NCI-H446 (cell line): Measurements from ENCODE around the gene MED16.

ENCODE experiments used
- DNase-seq, 2 experiments: peaks; one replicate each; lab custom pipeline; 2025; lab: John Stamatoyannopoulos, UW

Gene MED16

DNA sequence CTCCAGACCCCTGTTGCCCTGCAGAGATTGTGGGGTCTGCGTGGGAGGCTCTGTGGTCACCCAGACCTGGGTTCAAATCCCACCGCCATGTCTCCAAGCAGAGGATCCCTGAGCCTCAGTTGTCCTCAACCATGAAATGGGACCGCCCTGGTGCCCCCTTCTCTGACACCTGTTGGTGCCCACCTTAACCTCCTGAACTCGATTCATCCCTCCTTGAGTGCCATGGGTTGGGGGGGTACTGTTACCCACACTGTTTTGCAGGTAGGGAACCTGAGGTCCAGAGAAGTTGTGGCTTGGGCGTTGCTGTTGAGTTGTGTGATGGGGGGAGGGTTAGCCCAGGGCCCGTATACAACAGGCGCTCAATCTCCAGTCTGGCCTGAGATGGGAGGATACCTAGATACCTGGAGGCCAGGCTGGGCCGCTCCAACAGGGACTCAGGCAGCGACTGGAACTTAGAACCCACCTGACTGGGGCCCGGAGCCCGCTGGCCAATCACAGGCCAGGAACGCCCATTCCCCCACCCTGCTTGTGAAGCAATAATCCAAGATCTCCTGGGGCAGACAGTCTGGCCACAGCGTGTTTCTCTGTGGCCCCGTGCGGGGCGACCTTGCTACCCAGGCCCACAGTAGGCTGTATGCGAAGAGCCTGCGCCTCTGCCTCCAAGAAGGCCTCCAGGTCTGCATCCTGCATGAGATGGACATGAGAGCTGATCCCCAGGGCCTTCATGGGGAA lies 35.6 kb upstream of the MED16 start:
- DNase-seq = no peak

GRCh38 chr19:927780-928401 lies 34.9 kb upstream of the MED16 start:
- no peak for DNase-seq

GRCh38 chr19:927351-927779 lies 34.4 kb upstream of the MED16 start:
- no peak for DNase-seq

- peak in 1 of 2 experiments; percentile 40 for DNase-seq
Measured at GRCh38 chr19:926589-927350, 33.8 kb upstream of the MED16 start.

- DNase-seq = no peak
Measured at GRCh38 chr19:926323-926588, 33.3 kb upstream of the MED16 start.

DNA sequence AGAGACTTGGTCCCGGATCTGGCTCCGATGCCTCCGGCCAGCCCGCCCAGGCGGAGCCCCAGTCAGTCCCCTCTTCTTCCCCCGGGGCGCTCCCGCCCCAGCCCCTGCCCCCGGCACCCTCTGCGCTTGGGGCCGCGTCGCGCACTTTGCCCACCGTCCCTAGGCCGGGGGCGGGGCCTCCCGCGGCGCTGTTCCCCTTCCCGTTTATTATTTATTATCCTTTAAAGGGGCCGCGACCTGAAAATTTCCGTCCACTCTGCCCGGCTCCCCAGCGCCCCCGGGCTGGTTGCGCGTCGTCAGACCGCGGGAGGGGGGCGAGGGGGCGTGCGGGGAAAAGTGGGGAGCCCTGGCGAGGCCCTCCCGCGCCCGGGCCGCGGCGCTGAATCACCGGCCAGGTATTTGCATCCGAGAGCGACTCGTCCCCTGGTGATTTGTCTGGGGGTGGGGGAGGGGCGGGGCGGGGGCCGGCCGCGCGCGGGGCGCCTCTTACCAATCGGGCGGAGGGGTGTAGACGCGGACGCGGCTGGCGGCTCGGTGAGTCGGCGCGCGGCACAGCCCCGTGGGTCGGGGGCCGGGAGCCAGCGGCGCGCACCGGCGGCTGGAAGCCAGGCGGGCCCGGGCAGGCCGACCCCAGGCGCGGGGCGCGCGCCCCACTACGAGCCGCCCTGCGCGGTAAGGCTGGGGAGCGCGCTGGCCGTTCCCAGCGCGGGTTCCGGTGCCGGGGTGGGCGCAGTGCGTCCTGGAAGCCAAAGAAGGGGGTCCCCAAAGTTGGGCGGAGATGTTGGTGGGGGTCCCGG lies 32.7 kb upstream of the MED16 start, which contains the start of gene ARID3A:
Gene ARID3A, plus strand, starts transcription at position 510 of the 797 bp plus-strand sequence. CDS start 3,494 bp downstream, outside the sequence.
- DNase-seq = peak; percentile 79 to 89

DNA sequence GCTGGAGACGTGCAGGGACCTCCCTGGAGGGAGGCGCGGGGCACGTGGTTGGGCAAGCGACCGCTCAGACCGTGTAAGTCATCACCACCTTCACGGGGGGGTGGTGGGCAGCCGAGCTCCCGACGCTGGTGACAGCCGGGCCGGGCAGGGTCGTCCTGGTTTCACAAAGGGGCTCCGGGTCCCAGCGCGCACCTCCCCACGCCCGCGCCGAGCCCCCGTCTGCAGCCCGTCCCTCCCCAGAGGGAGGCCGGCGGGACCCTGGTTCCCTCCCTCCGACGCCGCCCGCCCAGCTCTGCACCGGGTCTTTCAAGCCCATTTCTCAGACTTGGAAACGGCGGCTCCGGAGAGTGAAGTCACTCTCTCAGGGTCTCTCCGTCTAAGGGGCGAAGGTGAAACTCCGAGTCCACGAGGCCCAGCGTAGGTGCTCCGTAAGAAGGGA lies 32.1 kb upstream of the MED16 start:
- no peak for DNase-seq

- no peak for DNase-seq
Measured at GRCh38 chr19:924553-925086, 31.6 kb upstream of the MED16 start.

DNA sequence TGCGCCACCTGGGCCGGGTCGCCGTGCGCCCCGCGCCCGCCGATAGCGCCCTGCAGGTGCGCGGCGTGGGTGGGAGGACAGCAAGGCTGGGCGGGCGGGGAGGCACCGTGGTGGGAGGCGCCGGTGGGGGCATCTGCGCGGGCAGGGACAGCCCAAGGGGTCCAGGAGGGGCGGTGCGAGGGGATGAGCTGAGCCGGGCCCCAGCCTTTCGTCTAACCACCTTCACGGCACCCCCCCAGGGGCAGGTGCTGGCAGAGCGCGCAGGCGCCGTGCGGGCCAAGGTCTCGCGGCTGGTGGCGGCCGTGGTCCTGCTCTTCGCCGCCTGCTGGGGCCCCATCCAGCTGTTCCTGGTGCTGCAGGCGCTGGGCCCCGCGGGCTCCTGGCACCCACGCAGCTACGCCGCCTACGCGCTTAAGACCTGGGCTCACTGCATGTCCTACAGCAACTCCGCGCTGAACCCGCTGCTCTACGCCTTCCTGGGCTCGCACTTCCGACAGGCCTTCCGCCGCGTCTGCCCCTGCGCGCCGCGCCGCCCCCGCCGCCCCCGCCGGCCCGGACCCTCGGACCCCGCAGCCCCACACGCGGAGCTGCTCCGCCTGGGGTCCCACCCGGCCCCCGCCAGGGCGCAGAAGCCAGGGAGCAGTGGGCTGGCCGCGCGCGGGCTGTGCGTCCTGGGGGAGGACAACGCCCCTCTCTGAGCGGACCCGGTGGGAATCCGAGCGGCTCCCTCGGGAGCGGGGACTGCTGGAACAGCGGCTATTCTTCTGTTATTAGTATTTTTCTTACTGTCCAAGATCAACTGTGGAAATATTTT lies 27.3 kb upstream of the MED16 start:
- DNase-seq = no peak

DNA sequence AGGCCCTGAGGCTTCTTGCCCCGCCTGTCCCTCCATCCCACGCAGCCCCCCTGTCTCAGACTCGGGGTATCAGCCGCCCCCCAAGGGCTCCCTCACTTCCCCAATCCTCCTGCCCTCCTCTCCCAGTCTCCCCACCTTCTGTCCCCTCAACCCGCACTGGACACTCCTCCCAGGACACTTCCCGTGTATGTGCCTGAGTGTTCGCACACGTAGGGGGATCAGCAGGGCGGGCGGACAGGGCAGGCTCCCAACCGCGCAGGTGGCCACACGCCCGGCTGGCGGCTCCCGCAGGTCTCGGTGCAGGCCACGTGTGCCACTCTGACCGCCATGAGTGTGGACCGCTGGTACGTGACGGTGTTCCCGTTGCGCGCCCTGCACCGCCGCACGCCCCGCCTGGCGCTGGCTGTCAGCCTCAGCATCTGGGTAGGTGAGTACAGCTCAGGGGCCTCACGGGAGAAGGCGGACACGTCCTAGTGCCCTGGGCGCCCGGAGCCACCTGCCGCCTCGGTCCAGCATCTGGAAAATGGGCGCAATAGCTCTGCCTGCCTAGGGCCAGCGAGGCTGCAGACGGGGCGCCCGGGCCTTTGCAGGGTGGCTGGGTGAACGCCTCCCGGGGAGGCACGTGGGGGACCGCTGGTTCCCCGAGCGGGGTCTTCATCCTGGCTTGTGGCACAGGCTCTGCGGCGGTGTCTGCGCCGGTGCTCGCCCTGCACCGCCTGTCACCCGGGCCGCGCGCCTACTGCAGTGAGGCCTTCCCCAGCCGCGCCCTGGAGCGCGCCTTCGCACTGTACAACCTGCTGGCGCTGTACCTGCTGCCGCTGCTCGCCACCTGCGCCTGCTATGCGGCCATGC lies 26.4 kb upstream of the MED16 start:
- DNase-seq = no peak

- no peak for DNase-seq
Measured at GRCh38 chr19:918481-919198, 25.7 kb upstream of the MED16 start.

- DNase-seq = no peak
Measured at GRCh38 chr19:918152-918437, 25.1 kb upstream of the MED16 start.

DNA sequence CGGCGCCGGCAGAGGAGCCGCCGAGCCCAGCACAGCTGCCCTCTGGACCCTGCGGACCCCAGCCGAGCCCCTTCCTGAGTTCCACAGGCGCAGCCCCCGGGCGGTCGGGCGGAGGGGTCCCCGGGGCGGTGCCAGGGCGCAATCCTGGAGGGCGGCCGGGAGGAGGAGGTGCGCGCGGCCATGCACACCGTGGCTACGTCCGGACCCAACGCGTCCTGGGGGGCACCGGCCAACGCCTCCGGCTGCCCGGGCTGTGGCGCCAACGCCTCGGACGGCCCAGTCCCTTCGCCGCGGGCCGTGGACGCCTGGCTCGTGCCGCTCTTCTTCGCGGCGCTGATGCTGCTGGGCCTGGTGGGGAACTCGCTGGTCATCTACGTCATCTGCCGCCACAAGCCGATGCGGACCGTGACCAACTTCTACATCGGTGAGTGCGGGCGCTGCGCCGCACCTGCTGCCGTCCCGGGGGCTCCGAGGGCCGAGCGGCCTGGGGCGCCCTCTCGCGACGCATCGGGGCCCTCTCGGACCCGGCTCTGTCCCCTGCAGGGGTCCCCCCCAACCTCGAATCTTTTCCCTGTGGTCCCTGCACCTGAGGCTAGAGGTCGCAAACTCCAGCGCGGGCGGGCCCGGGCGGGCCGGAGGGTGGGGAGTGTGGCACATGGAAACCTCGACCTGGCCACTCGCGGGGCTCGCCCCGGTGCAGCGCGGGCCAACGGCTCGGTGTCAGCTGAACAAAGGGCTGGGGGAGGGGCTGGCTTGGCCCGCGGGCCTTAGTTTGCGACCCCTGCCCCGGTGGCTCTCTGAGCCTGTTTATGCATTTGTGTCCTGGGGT lies 24.6 kb upstream of the MED16 start, which contains the start of gene KISS1R:
Gene KISS1R, plus strand, starts transcription at position 11 of the 829 bp plus-strand sequence. Its CDS starts 170 bp downstream, at position 181.
- DNase-seq = no peak

DNA sequence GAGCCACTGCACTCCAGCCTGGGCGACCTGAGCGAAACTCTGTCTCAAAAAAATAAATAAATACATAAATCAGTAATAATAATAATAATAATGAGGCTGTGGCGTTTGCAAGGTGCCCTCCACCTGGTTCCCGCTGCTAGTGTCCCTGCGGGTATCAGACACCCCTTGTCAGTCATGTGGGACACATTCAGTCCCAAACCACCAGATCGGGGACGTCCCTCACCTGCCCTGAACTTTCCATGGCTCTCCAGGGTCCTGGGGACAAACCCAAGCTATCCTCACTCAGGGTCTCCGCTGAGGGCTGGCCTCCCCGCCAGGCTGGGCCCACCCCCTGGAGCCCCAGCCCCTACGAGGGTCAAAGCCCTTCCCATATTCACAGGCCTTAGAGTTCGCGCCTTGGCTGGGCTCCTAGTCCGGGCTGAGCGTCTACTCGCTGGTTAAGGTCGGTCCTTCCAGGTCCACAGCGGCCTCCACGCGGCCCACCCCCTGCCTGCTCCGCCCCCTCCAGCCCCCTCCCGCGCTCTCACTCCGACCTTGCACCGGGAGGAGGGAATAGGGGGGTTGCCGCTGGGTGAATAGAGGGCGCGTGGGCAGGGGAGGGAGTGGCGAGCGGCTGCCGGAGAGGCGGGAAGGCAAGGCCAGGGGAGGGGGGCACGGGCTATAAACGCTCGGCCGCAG lies 23.8 kb upstream of the MED16 start:
- no peak for DNase-seq

DNA sequence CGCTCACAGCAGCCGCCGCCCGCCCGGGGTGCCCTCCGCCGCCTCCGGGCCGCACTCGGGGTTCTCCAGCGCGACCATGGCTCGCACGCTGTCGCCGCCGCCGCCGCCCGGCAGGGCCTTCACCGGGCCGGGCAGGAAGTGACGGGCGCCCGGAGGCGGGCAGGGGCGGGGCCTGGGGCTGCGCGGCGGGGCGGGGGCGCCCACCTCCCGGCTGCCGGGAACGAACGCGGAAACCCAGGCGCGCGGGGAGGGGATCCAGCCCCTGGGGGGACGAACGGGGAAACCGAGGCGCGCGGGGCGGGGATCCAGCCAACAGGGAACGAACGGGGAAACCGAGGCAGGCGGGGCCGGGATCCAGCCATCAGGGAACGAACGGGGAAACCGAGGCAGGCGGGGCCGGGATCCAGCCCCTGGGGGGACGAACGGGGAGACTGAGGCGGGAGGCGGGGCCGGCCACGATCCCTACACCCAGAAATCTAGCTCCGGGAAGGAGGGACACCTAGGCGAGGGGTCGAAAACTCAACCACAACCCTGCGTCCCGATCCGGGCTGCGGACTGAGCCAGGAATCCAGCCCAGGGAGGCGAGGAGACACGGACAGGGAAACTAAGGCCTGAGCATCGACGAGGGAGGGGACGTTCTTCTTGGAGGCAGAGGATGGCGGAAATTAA lies 20.2 kb upstream of the MED16 start, which contains the start of gene R3HDM4:
Gene R3HDM4, minus strand, starts transcription at position 140 of the 669 bp plus-strand sequence. Its CDS starts 62 bp downstream, at position 78.
- peak in 1 of 2 experiments; percentile 61 for DNase-seq

DNA sequence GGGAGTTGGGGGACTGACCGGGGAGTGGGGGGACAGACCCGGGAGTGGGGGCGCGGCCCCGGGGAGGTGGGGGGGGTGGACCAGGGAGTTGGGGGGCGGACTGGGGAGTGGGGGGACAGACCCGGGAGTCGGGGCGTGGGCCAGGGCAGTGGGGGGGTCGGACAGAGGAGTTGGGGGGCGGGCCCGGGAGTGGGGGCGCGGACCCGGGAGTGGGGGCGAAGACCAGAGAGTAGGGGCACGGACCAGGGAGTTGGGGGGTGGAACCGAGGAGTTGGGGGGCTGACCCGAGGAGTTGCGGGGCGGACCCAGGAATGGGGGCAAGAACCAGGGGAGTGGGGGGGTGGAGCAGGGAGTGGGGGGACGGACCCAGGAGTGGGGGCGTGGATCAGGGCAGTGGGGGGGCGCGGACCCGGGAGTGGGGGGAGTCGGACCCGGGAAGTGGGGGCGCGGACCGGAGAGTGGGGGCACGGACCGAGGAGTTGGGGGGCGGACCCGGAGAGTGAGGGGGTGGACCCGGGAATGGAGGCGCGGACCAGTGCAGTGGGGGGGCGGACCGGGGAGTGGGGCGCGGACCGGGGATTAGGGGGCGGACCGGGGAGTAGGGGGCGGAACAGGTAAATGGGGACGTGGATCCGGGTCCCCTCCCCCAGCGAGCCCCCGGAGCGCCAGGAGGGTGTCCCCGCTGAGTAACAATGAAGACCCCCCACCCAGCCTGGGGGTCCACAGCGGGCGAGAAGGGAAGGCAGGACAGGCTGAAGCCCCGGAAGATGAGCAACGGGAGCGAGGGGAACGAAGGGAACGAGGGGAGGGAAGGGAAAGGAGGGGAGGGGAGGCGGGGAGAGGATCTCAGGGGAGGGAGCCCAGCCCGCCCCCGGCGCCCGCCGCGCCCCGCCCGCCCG lies 19.4 kb upstream of the MED16 start:
- no peak for DNase-seq
